ENCODE data around the gene SHANK2.

Gene SHANK2

DNA sequence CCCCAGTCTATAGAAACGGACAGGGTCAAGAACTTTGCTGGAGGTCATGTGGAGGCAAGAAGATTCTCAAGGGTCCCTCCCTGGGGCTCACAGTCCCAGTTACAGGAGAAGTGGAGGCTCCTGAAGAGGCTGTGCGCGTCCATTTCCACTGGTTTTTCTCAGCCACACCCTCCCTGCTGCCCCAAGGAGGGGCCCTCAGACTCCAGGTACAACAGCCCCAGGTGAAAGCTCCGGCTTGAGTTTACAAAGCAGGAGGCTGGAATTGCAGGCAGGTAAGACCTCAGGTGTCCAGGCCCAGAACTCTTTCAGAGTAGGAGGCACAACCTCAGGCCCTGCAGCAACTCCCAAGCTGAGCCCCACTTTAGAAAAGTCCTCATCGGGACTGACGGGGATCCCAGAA, 3.1 kb downstream of the SHANK2 start:
- no peaks in the 10 kb centered on the region for H3K36me3 ChIP-seq (replicated peaks)
- H3K4me3 ChIP-seq (ENCODE audit: low read depth, low read length), result no peak overlapping the region
- in situ Hi-C loops (cut with HindIII; ENCODE audit: low pct_ligation_motif_present, low sequenced_read_pairs), result no loop called here
- H3K27ac ChIP-seq, result no peak overlapping the region
- TF ChIP-seq, protein P1, sequence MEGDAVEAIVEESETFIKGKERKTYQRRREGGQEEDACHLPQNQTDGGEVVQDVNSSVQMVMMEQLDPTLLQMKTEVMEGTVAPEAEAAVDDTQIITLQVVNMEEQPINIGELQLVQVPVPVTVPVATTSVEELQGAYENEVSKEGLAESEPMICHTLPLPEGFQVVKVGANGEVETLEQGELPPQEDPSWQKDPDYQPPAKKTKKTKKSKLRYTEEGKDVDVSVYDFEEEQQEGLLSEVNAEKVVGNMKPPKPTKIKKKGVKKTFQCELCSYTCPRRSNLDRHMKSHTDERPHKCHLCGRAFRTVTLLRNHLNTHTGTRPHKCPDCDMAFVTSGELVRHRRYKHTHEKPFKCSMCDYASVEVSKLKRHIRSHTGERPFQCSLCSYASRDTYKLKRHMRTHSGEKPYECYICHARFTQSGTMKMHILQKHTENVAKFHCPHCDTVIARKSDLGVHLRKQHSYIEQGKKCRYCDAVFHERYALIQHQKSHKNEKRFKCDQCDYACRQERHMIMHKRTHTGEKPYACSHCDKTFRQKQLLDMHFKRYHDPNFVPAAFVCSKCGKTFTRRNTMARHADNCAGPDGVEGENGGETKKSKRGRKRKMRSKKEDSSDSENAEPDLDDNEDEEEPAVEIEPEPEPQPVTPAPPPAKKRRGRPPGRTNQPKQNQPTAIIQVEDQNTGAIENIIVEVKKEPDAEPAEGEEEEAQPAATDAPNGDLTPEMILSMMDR (IDR thresholded peaks at IDR 0.05; ENCODE audit: low read depth, low read length, missing control alignments), result no peak
- H3K27me3 ChIP-seq (replicated peaks), result peaks cover 30% of the 10 kb centered on the region
- DNase-seq, result no peak

DNA sequence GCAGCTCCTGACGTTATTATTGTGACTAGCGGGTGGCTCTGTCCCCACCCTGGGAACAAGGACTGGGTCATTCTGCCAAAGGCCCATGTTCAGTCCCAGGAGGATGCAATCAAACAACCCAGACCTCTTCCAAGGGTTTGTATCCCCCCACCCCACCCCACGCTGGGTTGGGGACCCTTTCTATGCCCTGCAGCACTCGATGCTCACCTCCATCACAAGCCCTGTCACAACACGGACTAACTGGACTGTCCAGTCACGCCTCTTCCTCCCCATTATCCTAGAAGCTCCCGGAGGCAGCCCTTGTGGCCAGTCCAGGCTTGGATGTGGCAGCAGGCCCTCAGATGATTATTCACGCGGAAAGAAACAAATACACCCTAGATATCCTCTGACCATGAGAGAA, 3.7 kb downstream of the SHANK2 start:
- Histone ChIP-seq H3K36me3 (replicated peaks) (no peaks in the 10 kb centered on the region), H3K27ac (no peak overlapping the region), H3K27me3 (replicated peaks) (peaks cover 30% of the 10 kb centered on the region), H3K4me3 (ENCODE audit: low read depth, low read length) (no peak overlapping the region)
- DNase-seq, result no peak
- TF ChIP-seq, protein P1 (IDR thresholded peaks at IDR 0.05; ENCODE audit: low read depth, low read length, missing control alignments), result no peak
- in situ Hi-C loops (cut with HindIII; ENCODE audit: low pct_ligation_motif_present, low sequenced_read_pairs), result no loop called here

DNA sequence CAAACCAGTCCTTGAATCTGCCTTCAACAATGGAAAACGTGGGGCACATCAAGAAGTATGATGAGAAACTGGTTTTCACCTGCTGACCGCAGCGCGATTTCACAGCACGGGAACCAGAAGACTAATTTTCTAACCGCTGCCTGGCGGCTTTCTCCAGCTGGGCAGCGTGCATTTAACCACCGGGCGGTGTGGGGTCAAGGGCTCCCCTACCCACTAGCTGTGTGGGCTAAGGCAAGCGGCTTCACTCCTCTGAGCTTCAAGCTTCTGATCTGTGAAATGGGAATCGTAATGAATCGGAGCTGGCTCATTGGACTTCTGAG, 4.2 kb downstream of the SHANK2 start:
- no peak overlapping the region for H3K27ac ChIP-seq

DNA sequence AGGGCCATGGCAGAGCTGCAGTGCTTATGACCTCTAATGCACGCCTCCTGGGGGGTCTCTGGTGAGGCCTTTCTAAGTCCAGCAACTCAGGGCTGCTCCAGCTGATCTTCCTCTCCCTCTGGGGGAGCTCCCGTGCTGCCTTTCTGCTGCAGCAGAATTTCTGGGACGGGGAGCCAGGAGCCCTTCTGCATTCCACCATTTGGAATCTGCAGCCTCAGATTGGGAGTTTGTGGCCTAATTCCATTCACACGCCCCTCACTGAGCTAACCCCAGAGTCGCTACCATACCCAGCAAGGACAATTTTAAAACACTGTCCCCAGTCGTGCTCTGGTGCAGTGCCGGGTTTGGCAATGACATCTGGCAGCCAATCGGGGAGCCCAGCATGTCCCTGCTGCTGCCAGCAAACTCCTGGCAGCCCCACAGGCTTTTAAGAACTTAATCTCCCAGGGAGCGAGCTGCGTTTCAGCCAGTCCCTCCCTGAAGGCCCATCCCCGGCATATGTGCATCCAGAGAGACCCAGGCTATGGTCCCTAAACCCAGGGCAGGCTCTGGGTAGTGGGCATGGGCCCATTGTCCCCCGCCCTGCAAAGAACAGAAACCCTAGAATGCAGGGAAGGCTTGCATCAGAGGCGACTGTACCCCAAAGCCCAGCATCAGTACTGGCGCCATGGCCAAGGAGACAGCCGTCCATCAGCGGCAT, 4.7 kb downstream of the SHANK2 start:
- no peak overlapping the region for H3K4me3 ChIP-seq (ENCODE audit: low read depth, low read length)
- no peaks in the 10 kb centered on the region for H3K36me3 ChIP-seq (replicated peaks)
- peaks cover 30% of the 10 kb centered on the region for H3K27me3 ChIP-seq (replicated peaks)
- DNase-seq, result no peak
- TF ChIP-seq, protein P1 (IDR thresholded peaks at IDR 0.05; ENCODE audit: low read depth, low read length, missing control alignments), result no peak
- no peak overlapping the region for H3K27ac ChIP-seq
- in situ Hi-C loops (cut with HindIII; ENCODE audit: low pct_ligation_motif_present, low sequenced_read_pairs), result no loop called here

More for the DNA sequence above, 4.2 kb downstream of the SHANK2 start:
- Histone ChIP-seq H3K36me3 (replicated peaks) (no peaks in the 10 kb centered on the region), H3K27me3 (replicated peaks) (peaks cover 30% of the 10 kb centered on the region), H3K4me3 (ENCODE audit: low read depth, low read length) (no peak overlapping the region)
- in situ Hi-C loops (cut with HindIII; ENCODE audit: low pct_ligation_motif_present, low sequenced_read_pairs), result no loop called here
- TF ChIP-seq, protein P1 (IDR thresholded peaks at IDR 0.05; ENCODE audit: low read depth, low read length, missing control alignments), result no peak
- no peak for DNase-seq

DNA sequence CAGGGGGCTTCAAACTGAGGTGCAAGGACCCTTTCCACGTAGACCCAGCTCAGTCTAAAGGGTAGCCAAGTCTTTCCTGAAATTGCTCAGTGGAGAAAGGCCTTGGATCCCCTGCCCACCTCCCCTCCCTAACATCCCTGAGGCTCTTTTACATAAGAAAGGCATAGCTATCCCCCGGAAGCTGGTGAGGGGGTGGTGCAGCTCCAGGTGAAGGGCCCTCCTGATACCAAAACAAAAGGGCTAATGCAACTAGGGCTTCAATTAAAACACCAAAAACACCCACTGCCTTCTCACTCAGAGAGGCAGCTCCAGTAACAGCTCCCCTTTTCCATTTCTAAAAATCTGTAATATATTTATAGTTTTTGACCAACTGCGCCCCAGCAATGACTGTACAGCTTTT, 5.8 kb downstream of the SHANK2 start:
- H3K27me3 ChIP-seq (replicated peaks), result peaks cover 23% of the 10 kb centered on the region
- no peak for DNase-seq
- TF ChIP-seq, protein P1 (IDR thresholded peaks at IDR 0.05; ENCODE audit: low read depth, low read length, missing control alignments), result no peak
- H3K36me3 ChIP-seq (replicated peaks), result no peaks in the 10 kb centered on the region
- in situ Hi-C loops (cut with HindIII; ENCODE audit: low pct_ligation_motif_present, low sequenced_read_pairs), result no loop called here
- no peak overlapping the region for H3K4me3 ChIP-seq (ENCODE audit: low read depth, low read length)
- H3K27ac ChIP-seq, result no peak overlapping the region
